ENCODE results near the gene SPEM2. TPM values are rescaled to one million over a fixed set of nuclear protein-coding genes. Genes with fewer than 3 reads are reported as not detected.

SPEM2 gene
- total and polyA plus RNA-seq, 4 donors, result not detected

- Histone ChIP-seq H3K9me3 (ENCODE audit: control insufficient read depth, low read length) (no peaks in the 10 kb centered on the region), H3K4me1 (ENCODE audit: control insufficient read depth in 1 of 2, insufficient read depth in 2 of 2, low read length in 2 of 2) (no peaks in the 10 kb centered on the region), H3K27me3 (ENCODE audit: control insufficient read depth in 1 of 2, insufficient read depth in 2 of 2, low read length in 1 of 2) (no peaks in the 10 kb centered on the region), H3K27ac (ENCODE audit: low read depth in 1 of 2, low read length in 2 of 2) (no peak overlapping the region), H3K4me3 (ENCODE audit: low read length in 2 of 2) (no peak overlapping the region), H3K36me3 (ENCODE audit: control insufficient read depth in 1 of 2, insufficient read depth in 2 of 2, low read length in 1 of 2) (no peaks in the 10 kb centered on the region)
- ATAC-seq (ENCODE audit: low FRiP score) (peak; percentile 88), DNase-seq (peak; percentile 85 to 92)
- WGBS, 2 donors, result 3 to 4% methylated on average over 79 to 92 of the region's 92 CpGs
- intact Hi-C loops (cut with DNase I), result loop anchor here (2.0 to 10.0 kb wide), 2 partner anchors 82 to 122 kb away; partner anchors contain the start of genes KCTD11 (in 1 of the 2), TMEM95 (in 1 of the 2) and TNFSF13 (in 1 of the 2)
Measured at GRCh38 chr17:7436556-7437368, 11.3 kb downstream of the SPEM2 start.

GRCh38 chr17:7437369-7437863, 12.0 kb downstream of the SPEM2 start:
- H3K27ac ChIP-seq (ENCODE audit: low read depth in 1 of 2, low read length in 2 of 2), result no peak overlapping the region
- WGBS, 2 donors, result 31 to 37% methylated on average over 24 to 31 of the region's 31 CpGs
- ATAC-seq (ENCODE audit: low FRiP score) (no peak), DNase-seq (no peak)
- H3K9me3 ChIP-seq (ENCODE audit: control insufficient read depth, low read length), result no peaks in the 10 kb centered on the region
- H3K4me1 ChIP-seq (ENCODE audit: control insufficient read depth in 1 of 2, insufficient read depth in 2 of 2, low read length in 2 of 2), result no peaks in the 10 kb centered on the region
- intact Hi-C loops (cut with DNase I), result loop anchor here (2.0 to 10.0 kb wide), 2 partner anchors 83 to 121 kb away; partner anchors contain the start of genes KCTD11 (in 1 of the 2), TMEM95 (in 1 of the 2) and TNFSF13 (in 1 of the 2)
- no peaks in the 10 kb centered on the region for H3K27me3 ChIP-seq (ENCODE audit: control insufficient read depth in 1 of 2, insufficient read depth in 2 of 2, low read length in 1 of 2)
- no peaks in the 10 kb centered on the region for H3K36me3 ChIP-seq (ENCODE audit: control insufficient read depth in 1 of 2, insufficient read depth in 2 of 2, low read length in 1 of 2)
- H3K4me3 ChIP-seq (ENCODE audit: low read length in 2 of 2), result no peak overlapping the region

- Histone ChIP-seq H3K4me1 (ENCODE audit: control insufficient read depth in 1 of 2, insufficient read depth in 2 of 2, low read length in 2 of 2) (no peaks in the 10 kb centered on the region), H3K4me3 (ENCODE audit: low read length in 2 of 2) (no peak overlapping the region), H3K27ac (ENCODE audit: low read depth in 1 of 2, low read length in 2 of 2) (no peak overlapping the region), H3K9me3 (ENCODE audit: control insufficient read depth, low read length) (no peaks in the 10 kb centered on the region), H3K27me3 (ENCODE audit: control insufficient read depth in 1 of 2, insufficient read depth in 2 of 2, low read length in 1 of 2) (no peaks in the 10 kb centered on the region), H3K36me3 (ENCODE audit: control insufficient read depth in 1 of 2, insufficient read depth in 2 of 2, low read length in 1 of 2) (no peaks in the 10 kb centered on the region)
- DNase-seq, result peak; percentile 84 to 90
- peak; percentile 17 for ATAC-seq (ENCODE audit: low FRiP score)
- 46% methylated on average over 46 to 48 of the region's 48 CpGs for WGBS, 2 donors
- intact Hi-C loops (cut with DNase I), result loop anchor here (2.0 to 10.0 kb wide), 2 partner anchors 83 to 121 kb away; partner anchors contain the start of genes KCTD11 (in 1 of the 2), TMEM95 (in 1 of the 2) and TNFSF13 (in 1 of the 2)
Measured at GRCh38 chr17:7437950-7438614, 12.7 kb downstream of the SPEM2 start.

- no peak overlapping the region for H3K27ac ChIP-seq (ENCODE audit: low read depth in 1 of 2, low read length in 2 of 2)
- no peak overlapping the region for H3K4me3 ChIP-seq (ENCODE audit: low read length in 2 of 2)
- 64 to 65% methylated on average over 11 of the region's 11 CpGs for WGBS, 2 donors
- no peaks in the 10 kb centered on the region for H3K27me3 ChIP-seq (ENCODE audit: control insufficient read depth in 1 of 2, insufficient read depth in 2 of 2, low read length in 1 of 2)
- ATAC-seq (ENCODE audit: low FRiP score) (no peak), DNase-seq (no peak)
- intact Hi-C loops (cut with DNase I), result loop anchor here in 1 of 2 donors (10.0 kb wide), 1 partner anchor 84 kb away; the partner anchor contains the start of genes KCTD11 and TMEM95
- no peaks in the 10 kb centered on the region for H3K36me3 ChIP-seq (ENCODE audit: control insufficient read depth in 1 of 2, insufficient read depth in 2 of 2, low read length in 1 of 2)
- H3K4me1 ChIP-seq (ENCODE audit: control insufficient read depth in 1 of 2, insufficient read depth in 2 of 2, low read length in 2 of 2), result no peaks in the 10 kb centered on the region
- no peaks in the 10 kb centered on the region for H3K9me3 ChIP-seq (ENCODE audit: control insufficient read depth, low read length)
Measured at GRCh38 chr17:7438656-7439460, 13.4 kb downstream of the SPEM2 start.

- H3K27me3 ChIP-seq (ENCODE audit: control insufficient read depth in 1 of 2, insufficient read depth in 2 of 2, low read length in 1 of 2), result no peaks in the 10 kb centered on the region
- H3K9me3 ChIP-seq (ENCODE audit: control insufficient read depth, low read length), result no peaks in the 10 kb centered on the region
- no peaks in the 10 kb centered on the region for H3K36me3 ChIP-seq (ENCODE audit: control insufficient read depth in 1 of 2, insufficient read depth in 2 of 2, low read length in 1 of 2)
- H3K4me1 ChIP-seq (ENCODE audit: control insufficient read depth in 1 of 2, insufficient read depth in 2 of 2, low read length in 2 of 2), result no peaks in the 10 kb centered on the region
- intact Hi-C loops (cut with DNase I), result loop anchor here in 1 of 2 donors (10.0 kb wide), 1 partner anchor 85 kb away; the partner anchor contains the start of genes KCTD11 and TMEM95
- ATAC-seq (ENCODE audit: low FRiP score), result no peak
- DNase-seq, result no peak
- 2 to 4% methylated on average over 47 to 50 of the region's 50 CpGs for WGBS, 2 donors
- no peak within 1 kb of the TSS for H3K4me3 ChIP-seq (ENCODE audit: low read length in 2 of 2)
- H3K27ac ChIP-seq (ENCODE audit: low read depth in 1 of 2, low read length in 2 of 2), result no peak within 1 kb of the TSS
Measured at GRCh38 chr17:7439462-7440112, 14.2 kb downstream of the SPEM2 start, which contains the start of gene FGF11. Gene FGF11 (plus strand): TSS chr17:7439512. CDS start chr17:7439621, 109 bp downstream.

- ATAC-seq (ENCODE audit: low FRiP score) (no peak), DNase-seq (peak; percentile 77 to 87)
- 2 to 3% methylated on average over 40 to 46 of the region's 46 CpGs for WGBS, 2 donors
- Histone ChIP-seq H3K9me3 (ENCODE audit: control insufficient read depth, low read length) (no peaks in the 10 kb centered on the region), H3K36me3 (ENCODE audit: control insufficient read depth in 1 of 2, insufficient read depth in 2 of 2, low read length in 1 of 2) (no peaks in the 10 kb centered on the region), H3K4me3 (ENCODE audit: low read length in 2 of 2) (no peak overlapping the region), H3K27me3 (ENCODE audit: control insufficient read depth in 1 of 2, insufficient read depth in 2 of 2, low read length in 1 of 2) (no peaks in the 10 kb centered on the region), H3K4me1 (ENCODE audit: control insufficient read depth in 1 of 2, insufficient read depth in 2 of 2, low read length in 2 of 2) (no peaks in the 10 kb centered on the region), H3K27ac (ENCODE audit: low read depth in 1 of 2, low read length in 2 of 2) (no peak overlapping the region)
- intact Hi-C loops (cut with DNase I), result no loop called here
Measured at GRCh38 chr17:7440113-7440833, 14.9 kb downstream of the SPEM2 start.

- Histone ChIP-seq H3K4me3 (ENCODE audit: low read length in 2 of 2) (no peak overlapping the region), H3K27ac (ENCODE audit: low read depth in 1 of 2, low read length in 2 of 2) (no peak overlapping the region), H3K27me3 (ENCODE audit: control insufficient read depth in 1 of 2, insufficient read depth in 2 of 2, low read length in 1 of 2) (no peaks in the 10 kb centered on the region), H3K4me1 (ENCODE audit: control insufficient read depth in 1 of 2, insufficient read depth in 2 of 2, low read length in 2 of 2) (no peaks in the 10 kb centered on the region), H3K36me3 (ENCODE audit: control insufficient read depth in 1 of 2, insufficient read depth in 2 of 2, low read length in 1 of 2) (no peaks in the 10 kb centered on the region), H3K9me3 (ENCODE audit: control insufficient read depth, low read length) (no peaks in the 10 kb centered on the region)
- WGBS, 2 donors, result 12 to 13% methylated on average over 12 of the region's 12 CpGs
- DNase-seq (peak; percentile 67 to 80), ATAC-seq (ENCODE audit: low FRiP score) (no peak)
- intact Hi-C loops (cut with DNase I), result no loop called here
Measured at GRCh38 chr17:7440834-7441195, 15.4 kb downstream of the SPEM2 start.

All from aorta (tissue), 5 donors.